ENCODE data around the gene EEPD1.

Gene EEPD1

DNA sequence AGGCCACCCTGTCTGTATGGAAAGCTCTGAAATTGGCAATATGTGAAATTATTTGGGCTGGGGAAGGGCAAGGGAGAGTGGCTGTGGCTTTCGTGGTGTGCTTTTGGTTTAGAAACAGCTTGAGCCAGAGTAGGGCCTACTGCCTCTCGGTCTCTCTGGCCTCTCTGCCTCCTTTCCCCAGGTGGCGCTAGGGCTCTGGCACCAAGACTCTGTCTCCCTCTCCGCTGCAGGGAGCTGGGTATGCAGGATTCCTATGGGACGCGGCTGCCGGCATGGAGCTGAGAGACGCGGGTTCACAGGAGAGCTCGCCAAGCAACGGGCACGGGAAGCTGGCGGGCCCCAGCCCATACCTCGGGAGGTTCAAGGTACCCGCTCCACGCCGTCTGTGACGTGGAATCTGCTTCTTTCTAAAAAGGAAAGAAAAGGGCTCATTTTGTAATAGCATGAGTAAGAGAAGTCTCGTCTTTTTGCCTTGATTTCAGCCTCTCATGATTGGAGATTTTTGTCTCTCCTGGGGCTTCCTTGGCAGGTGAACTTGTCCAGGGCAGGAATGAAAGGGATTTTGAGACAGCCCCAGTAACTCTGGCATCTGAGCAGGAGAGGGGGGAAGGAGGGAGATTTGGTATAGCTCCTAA lies 131.5 kb downstream of the EEPD1 start:
- no peak for DNase-seq

DNA sequence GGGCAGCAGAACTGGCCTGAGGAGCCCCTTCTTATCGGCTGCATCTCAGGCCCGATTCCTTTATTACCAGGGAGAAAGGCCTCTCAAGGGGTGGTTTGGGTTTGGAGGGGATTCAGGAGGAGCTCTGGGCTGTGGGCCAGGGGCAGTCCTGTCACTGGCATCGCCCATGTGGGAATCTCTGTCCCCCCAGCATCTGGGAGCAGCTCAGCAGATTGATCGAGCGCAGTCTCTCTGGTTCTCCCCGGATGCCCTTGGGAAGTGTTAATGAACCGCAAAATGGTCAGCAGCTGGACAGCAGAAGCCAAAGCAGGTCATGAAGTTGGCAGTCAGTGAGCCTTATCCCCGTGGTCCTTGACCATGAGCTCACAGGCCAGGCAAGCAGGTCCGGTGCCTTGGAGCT lies 132.2 kb downstream of the EEPD1 start:
- DNase-seq = no peak

DNA sequence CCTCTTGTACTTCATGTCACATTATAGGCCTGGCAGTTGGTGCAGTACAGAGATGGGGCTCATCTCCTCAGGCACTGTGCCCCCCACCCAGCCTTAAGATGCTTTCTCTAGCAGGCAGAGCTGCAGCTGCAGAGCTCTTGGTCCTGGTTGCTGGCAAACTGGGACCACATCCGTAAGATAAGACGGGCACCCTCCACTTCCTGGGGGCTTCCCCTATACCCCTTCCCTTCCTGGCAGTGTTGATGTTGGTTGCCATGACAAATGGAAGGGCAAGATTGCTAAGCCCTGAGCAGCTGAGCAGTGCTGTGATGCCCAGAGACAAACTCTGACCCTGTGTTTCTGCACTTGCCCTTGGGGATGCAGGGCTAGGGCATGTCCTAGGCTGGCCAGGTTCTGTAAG lies 133.2 kb downstream of the EEPD1 start:
- peak; percentile 73 for DNase-seq

DNA sequence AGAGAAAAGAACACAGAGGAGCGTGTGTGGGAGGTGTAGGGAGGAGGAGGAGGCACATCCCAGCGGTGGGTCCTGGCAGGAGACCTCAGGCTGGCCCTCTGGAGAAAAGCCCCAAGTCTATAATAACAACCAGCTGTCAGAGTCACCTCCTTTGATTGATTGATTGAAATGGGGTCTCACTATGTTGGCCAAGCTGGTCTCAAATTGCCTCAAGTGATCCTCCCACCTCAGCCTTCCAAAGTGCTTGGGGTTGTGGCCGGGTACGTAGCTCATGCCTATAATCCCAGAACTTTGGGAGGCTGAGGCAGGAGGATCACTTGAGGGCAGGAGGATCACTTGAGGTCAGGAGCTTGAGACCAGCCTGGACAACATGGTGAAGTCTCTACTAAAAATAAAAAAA lies 133.6 kb downstream of the EEPD1 start:
- no peak for DNase-seq

DNA sequence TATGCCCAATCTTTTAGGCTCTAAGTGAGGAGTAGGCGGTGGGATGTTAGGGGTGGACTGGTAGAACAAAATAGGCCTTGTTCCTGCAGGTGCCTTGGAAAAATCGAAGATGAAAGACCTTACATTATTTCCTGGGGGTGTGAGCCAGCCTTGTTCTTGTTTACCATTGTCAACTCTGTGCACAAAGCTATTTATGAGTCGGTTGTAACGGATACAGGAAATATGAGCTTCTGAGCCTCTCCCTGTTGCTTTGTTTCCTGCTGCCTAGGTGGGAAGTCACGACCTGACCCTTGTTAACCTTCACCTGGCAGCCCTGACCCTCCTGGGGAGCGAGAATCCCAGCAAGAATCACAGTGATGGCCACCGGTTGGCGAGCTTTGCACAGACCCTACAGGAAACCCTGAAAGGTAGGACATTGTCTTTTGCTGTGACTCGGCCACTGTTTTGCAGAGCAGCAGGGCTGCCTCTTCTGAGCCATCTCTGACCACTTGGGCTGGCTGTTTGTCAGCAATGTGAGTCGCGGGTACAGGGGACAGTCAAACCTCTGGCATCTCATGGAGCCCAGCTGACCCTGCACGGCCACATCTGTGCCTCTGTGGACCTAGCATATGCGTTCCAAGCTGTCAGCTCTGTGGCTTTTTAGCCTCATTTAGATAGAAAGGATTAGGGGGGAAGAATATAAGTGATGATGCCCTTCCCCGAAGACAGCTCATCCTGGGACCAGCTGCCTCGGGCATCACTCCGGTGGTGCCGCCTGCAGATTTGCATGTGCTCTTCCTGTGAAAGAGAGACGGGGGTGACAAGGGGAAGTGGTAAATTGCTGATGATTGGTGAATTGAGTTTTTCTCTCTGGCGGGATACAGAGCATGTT lies 134.6 kb downstream of the EEPD1 start:
- DNase-seq = peak; percentile 64

DNA sequence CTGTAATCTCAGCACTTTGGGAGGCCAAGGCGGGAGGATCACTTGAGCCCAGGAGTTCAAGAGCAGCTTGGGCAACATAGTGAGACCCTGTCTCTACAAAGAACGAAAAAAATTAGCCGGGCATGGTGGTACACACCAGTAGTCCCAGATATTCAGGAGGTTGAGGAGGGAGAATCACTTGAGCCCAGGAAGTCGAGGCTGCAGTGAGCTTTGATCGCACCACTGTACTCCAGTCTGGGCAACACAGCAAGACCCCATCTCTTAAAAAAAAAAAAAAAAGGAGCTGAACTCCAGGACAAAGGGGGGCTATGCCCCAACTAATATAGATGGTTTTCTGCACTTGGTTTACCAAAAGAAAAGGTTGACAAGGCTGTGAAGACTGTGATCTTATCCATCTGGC lies 135.4 kb downstream of the EEPD1 start:
- no peak for DNase-seq

DNA sequence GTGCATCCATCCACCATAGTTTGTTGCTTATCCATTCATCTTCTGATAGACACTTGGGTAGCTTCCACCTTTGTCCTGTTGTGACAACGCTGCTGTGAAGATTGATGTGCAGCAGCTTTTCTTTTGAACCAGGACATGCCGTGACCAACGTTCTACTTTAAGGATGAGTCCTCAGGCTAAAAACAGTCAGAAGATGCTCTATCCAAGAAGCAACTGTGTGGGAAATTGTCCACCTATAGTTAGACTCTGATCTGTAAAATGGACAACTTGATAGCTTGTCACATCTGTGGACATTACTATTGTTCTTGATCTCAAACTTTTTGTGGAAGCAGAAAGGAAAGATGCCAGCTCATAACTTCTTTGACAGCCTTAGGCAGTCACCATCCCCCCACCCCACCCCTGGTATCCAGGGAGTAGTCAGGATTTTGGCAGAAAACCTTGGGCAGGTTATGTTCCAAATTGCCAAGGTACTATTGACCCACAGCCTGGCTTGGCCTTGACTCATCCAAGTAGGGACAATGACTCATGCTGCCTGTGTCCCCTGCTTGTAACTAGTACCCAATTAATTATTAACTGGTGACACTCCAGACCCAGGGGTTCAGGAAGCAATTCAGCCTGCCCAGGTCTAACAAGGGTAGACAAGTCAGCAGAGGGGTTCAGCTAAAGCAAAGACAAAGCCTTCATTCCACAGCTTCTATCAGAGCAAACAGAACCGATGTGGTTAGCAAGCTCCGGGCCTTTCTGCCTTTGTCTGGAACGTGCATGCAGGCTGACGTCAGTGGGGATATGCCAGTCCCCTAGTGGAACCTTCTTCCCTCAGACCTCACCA lies 137.0 kb downstream of the EEPD1 start:
- no peak for DNase-seq

DNA sequence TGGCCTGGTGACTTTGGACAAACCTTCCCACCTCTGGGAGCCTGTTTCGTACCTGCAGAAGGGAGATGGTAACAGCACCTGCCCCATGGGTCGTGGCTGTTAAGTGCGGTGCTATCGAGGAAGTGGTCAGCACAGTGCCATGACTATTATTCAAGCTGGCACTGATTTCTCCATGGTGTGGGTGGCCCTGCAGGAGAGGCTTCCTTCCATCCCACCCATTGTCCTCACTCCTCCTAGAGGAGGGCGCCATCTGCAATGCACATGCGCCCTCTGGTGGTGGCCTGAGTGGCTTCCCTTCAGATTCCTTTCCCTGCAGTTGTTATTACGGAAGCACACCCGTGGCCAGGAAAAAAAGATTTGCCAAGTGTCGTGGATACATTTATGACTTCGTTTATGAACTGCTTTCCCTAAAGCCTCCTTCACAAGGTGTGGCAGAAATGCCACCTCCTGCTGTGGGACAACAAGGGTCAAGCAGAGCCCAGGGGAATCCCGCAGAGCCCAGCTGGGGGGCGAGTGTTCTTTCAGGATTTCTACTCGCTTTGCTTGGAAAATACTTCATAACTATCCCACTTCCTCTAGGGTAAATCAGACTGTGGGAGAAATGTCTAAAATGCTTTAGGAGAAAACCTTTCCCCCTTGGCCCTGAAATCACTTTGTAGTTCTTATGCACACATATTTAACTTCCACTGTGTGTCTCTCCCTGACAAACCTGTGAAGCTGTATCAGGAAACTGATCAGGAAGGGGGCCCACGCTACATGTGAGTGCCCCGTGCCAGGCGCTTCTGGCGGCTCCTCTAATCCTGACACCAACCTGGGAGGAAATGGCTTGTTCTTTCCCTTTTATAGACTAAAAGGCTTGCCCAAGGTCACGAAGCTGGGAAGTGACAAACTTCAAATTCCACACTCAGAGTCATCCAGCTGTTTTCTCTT lies 138.6 kb downstream of the EEPD1 start:
- peak; percentile 85 for DNase-seq

DNA sequence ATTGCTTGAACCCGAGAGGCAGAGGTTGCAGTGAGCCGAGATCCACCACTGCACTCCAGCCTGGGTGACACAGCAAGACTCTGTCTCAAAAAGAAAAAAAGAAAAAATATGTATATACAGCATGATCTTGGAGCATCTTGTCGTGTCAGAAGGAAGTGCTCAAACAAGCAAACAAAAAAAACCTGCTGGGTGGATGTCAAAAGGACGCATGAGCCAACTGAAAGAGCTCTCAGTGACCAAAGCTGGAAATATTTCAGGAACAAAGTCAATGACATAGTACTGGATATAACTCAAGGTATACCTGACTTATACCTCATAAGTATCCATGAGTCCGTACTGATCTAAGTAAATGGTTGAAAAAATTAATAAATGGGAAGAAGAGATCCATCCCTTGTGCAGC lies 142.0 kb downstream of the EEPD1 start:
- DNase-seq = no peak

DNA sequence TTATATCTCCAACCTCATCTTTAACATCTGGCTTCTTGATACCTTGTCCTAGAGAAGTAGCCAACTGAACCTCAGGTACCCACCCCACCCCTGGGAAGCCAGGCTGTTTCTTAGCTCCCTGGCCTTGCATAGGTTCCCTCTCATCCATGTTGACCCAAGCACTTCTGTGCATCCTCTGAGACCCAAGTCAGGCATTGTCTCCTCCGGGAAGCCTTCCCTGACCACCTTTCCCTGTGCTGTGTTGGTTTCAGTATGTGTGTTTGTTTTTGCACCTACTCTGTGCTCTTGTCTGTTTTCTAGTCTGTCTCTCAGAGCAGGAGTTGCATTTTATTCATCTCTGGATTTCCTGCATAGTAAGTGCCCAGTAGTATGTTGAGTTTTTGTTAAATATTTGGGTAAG lies 143.2 kb downstream of the EEPD1 start:
- no peak for DNase-seq

DNA sequence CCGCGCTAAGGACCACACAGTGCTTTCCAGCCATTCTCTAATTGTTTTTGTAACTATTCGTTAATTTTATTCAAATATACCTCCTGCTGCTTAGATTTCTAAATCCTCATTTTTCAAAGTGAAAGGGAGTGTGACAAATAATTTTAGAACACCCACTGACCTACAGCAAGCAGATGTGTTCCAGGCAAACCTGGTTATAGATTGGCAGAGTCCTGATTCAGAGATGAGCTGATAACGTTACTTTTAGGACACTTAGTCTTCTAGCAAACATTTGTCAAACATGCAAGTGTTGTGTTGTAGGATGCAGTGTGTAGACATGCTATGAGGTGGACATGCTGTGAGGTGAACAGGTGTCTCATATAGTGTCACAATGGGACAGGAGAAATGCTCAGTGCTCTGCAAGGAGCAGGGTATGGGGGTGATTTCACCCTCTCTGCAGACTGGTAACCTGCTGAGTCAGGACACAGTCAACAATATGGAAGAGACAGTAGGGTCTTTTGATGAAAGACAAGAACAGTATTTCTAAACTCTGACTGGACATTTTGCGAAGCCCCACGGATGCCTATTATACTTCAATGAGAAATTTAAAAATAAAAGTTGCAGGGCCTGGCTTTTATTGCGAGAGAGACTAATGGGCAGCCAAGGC lies 144.4 kb downstream of the EEPD1 start:
- DNase-seq = no peak

DNA sequence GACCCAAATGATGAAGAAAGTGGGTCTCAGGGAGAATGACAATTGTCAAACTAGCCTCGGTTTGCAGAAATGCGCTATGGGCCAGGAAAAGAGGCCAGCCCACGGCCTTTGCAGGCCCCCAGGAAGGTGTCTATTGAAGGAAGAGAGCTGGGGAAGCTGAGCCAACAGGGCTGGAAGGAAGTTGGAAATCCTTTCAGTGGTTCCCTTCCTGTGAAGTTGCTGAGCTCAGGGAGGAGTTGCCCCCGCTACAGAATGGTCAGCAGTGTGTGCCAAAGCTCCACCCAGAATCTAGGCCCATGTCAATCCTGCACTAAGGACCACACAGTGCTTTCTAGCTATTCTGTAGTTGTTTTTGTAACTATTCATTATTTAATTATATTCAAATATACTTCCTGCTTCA lies 145.1 kb downstream of the EEPD1 start:
- no peak for DNase-seq

DNA sequence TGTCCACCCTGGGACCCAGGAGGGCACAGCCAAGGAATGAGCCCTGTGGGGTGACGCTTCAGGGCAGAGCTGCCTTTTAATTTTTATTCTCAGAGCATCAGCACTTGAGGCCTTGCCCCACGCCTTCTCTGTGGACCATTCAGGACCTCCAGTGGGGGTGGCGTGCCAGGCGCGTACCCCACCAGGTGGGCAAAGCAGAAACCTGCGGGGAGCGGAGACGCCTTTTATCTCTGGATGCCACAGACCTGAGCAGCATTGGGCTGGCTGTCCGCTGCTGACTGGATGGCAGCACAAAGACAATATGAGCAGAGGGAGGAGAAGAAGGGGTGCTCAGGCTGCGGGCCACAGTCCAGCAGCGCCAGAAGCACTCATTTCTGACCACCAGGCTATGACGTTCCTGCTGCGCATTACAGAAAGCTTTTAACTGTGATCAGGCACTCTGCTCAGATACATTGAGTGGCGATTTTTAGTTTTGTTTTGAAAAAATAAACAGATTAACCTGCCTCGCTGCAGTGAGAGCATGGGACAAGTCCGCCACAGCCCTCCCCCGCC lies 146.2 kb downstream of the EEPD1 start:
- no peak for DNase-seq

DNA sequence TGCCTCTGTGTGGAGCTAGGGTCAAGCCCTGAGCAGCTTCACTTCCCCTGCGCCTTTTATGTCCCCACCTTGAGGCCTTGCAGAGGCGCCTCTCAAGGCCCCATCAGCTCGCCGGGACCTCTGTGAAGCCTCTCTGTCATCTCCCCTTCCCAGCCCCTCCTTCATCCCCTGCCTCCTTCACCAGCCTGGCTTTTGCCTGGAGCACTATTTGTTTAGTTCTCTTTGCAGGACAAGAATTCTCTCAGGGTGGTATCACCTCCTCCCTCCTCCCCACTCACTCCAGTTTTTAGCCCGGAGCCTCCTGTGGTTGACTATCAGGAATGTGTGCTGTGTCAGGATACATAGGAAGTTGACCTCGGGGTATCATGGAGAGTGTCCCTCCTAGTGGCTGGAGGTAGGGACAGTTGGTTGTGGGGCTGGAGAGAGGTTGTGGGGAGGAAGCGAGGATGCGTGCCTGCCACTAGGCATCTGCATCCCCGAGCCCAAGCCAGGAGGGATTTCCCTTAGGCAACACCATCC lies 146.8 kb downstream of the EEPD1 start:
- no peak for DNase-seq

DNA sequence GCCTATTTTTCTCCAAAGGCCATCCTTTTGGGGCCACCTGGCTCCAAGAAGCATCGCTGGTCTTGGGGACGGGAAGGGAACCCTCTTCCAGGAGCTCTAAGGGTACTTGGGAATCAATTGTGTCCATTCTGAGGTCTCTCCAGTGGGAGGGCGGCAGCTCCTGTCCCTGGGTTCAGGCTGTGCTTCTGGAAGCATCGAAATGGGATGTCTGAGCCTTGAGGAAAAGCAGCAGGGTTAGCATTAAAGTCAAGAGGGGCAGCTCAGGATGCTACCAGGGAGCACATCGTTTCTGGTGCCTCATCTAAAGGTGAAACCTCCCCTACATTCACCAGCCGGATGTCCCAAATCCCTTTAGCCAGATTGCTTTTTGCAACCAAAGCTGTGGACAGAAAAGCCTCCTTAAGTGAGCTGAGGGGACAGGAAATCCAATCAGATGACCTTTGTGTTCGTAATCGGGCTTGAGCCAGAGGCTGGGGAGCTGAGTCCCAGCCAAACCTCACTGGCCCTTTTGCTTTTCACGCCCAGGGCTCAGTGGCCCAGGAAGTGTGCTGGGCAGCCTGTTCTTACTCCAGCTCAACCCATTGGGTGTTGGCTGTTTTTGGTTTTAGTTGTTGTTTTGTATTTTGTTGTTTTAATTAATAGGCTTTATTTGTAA lies 147.8 kb downstream of the EEPD1 start:
- DNase-seq = no peak

DNA sequence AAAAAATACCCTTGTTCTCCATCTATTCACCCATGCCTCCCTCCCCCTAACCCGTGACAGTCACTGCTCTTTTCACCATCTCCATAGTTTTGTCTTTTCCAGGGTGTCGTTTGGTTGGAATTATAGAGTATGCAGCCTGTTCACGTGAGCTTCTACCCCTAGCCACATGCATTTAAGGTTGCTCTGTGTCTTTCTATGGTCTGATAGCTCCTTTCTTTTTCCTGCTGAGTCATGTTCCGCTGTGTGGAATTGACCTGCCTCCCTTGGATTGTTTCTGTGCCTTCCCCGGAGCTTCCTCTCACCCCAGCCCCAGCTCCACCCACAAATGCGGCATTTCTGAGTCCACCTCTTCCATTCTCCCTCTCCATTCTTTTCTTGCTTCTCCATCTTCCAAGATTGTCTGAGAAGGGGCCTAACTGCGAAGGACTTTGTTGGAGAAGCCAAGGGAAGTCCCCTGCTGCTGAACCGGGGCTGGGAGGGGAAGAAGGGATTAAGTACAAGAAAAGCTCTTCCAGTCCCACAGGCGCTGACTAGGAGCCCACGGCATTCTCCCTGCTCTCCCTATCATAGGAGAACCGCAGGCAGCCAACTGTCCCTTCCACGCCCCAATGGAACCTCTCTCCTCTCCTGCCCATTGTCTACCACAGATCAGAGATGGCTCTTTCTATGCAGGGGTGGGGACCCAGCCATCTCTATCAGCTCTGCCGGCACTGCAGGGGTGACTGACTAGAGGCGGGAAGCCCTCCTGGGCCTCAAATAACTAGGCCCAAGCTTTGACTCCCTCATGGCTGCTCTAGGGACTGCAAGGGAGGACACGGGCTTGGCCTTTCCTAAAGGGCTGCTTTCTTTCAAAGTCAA lies 149.1 kb downstream of the EEPD1 start:
- no peak for DNase-seq

DNA sequence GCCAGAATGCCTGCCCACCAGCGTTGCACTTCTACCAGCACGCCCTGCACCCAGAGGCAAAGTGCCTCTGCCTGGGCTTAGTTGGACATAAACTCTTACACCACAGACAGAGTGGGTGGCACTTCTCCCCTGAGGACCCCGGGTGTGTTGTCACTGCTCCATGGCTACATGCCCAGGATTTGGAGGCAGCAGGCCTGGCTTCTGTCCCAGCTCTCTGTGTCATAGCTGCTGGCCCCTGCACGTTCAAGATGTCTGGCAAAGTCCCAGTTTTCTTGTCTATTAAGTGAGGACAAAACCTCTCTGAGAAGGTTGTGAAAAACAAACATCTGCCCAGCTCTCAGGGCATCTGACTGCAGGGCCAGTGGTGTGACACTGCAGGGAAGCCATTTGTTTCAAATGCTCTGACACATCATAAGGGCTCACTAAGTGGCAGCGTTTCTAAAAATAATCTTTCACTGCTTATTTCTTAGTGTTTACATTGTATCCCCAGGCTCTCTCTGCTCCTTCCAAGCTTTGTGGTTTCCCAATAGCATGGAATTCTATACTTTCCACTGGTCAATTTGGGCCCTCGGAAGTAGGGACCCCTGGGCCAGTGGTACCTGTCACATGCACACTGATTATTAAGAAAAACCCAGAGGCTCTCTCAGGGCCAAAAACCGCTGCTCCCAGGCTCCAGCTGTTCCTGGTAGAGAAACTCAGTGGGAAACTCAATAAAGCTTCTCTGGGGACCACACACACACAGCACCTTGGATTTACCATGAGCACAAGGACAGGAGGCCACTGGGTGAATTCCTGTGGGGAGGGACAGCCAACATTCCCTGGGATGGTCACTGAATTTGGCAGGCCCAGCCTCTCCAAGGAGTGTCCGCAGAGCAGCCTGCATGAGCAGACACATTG lies 150.4 kb downstream of the EEPD1 start:
- no peak for DNase-seq

DNA sequence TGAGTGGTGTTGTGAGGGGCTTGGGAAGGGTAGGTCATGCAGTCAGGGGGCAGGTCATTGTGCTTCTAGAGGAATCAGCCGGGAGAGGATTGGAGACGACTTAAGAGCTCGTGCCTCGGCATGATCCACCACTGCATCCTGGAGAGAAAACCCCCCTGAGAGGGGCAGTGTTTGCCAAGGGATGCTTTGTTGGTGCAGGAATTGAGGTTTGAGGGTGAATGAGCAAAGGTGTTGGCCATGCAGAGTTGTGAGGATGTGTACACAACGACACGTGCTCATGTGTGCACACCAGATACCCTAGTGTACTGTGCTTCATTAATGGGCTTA lies 151.0 kb downstream of the EEPD1 start:
- DNase-seq = no peak

DNA sequence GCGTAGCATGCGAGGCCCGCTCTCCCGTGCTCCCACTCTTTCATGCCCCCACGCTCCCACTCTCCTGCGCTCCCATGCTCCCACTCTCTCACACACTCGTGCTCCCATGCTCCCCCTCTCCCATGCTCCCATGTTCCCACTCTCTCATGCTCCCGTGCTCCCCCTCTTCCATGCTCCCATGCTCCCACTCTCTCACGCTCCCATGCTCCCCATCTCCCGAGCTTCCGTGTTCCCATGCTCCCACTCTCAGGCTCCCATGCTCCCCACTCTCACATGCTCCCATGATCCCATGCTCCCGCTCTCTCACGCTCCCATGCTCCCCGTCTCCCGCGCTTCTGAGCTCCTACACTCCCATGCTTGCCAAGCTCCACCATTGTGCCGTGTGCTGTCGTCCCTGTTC lies 152.2 kb downstream of the EEPD1 start:
- DNase-seq = no peak
